NCI-H510A (cell line): ENCODE data around the gene CCBE1.
"Not testable (repeated sequence)": the region's sequence is repeated elsewhere in the genome, so short reads cannot be mapped to it uniquely, and the experiment has no call there.

Experiments
- DNase-seq: peaks from one replicate; lab custom pipeline; 2025; lab: John Stamatoyannopoulos, UW

The CCBE1 gene

DNA sequence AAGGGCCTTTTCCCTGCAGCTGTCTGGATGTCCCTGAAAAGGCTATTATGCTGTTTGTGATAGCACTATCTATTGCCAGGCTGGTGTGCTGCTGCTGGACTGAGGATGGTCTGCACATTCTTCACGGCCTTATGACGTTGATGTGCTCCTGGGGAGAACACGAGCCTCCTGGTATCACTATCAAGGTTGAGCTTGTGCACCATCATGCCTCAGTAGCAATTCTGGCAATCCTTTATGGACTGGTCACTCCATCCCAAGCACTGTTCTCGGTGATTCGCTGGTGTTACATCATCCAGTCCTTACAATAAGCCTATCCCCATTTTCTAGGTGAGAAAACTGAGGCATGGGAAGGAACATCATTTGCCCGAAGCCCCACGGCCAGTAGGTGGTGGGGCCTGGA is 18.2 kb upstream of the CCBE1 start:
- no peak for DNase-seq

- not testable (repeated sequence) for DNase-seq
Observed at GRCh38 chr18:59714096-59714495, 16.9 kb upstream of the CCBE1 start.

- DNase-seq: no peak
Observed at GRCh38 chr18:59712311-59712710, 15.1 kb upstream of the CCBE1 start.

GRCh38 chr18:59708988-59709387 is 11.8 kb upstream of the CCBE1 start:
- DNase-seq: no peak

- peak; percentile 19 for DNase-seq
Observed at GRCh38 chr18:59707306-59707705, 10.1 kb upstream of the CCBE1 start.

DNA sequence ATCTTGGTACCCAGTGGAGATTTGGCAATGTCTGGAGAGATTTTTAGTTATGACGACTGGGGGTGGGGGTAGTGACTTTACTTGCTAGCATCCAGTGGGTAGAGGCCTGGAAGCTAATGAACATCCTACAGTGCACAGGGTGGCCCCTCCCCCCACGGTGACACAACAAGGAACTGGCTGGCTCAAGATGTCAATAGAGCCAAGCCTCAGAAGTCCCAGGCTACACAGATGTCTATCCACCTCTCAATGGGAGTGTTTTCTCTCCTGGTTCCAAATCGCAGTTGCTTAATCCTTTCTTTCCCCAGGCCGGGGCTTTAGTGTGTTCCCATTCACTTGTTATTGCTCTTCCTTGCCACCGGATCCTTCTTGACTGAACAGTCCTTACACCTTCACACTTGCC is 9.3 kb upstream of the CCBE1 start:
- no peak for DNase-seq

GRCh38 chr18:59705145-59705544 is 7.9 kb upstream of the CCBE1 start:
- no peak for DNase-seq

GRCh38 chr18:59704146-59704545 is 6.9 kb upstream of the CCBE1 start:
- DNase-seq: no peak

DNA sequence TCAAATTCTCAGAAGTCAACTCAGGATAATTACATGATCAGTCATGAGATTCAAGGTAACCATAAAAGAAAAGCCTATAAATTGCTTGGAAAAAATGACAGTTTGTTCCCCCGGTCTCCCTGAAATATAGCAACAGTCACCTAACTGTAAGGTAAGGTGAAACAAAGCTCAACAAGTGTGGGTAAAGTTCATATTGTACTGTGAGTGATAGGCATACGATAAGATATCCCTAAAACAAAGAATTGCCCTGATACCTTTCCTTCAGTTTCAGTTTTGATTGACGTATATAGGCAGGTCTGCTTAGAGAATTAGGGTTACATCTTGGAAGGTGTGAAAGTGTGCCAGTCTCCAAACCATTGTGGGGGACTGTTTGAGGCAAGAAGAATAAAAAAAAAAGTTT is 4.0 kb upstream of the CCBE1 start:
- no peak for DNase-seq

DNA sequence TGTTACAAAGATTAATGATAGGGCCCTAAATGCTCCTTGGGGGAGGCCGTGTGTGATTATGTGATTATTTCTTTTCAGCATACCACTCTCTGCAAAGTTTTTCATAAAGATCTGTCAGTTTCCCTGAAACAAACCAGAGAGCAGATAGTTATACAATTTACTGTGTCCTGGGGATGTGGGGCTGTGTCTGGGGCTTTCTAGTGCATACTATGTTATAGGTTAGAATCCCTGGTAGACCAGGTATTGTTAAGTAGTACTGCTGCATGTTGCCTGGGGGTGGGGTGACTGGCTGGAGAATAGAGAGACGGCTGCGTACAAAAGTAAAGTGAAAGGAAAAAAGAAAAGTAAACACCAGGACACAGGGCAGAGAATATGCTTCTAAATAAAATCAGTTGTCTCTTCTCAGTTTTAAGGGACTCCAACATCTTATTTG is 3.3 kb upstream of the CCBE1 start:
- no peak for DNase-seq

DNA sequence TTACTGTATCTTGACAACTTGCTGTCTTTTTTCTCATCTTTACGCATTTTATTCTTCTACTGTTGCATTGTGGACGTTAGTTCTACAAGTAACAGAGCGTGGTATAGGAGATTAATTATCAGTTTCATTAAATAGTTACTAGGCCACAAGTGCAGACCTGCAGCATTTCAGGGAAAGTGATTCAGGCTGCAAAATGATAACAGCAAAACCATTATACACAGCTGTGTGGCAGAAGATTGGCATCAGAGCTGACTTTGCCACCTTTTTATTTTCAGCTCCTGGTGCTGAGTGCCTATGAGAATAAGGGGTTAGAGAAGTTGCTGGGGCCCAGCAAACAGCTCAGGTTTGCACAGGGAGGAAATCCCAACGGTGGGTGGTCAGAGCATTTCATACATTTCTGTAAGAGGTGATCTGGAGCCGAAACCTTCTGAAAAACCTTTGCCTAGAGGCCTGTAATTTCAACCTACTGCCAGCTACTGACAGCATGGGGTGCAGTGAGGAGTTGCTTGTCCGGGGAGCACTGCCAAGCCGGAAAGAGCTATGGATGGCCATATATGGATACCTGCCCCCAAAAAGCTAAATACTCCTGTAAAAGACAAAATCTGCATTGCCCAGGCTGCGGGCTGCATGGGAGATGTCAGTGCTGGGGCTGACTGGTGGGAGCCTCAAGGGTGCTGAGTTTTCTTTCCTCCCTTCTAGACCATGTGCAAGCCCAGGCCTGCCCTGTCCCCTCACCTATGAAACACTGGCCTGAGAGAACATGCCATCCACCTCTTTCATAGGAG is 2.7 kb upstream of the CCBE1 start:
- no peak for DNase-seq

DNA sequence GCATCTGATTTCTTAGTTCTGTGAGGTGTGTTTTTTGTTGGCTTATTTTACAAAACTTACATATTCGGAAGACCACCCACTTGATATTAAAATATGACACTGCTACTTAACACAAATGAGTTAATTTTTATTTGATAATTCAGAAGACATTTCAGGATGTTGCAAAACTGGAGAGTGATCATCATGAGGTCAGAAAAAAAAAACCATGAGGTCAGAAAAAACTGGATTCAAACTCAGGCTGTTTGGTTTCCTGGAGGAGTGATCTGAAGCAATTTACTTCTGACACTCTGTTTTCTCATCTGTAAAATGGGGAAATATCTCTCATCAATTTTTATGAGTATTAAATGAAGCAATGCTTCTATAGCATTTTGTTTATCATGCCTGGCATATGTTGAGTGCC is 1.8 kb upstream of the CCBE1 start:
- DNase-seq: no peak

- no peak for DNase-seq
Observed at GRCh38 chr18:59696311-59697235, 650 bp downstream of the CCBE1 start.

- DNase-seq: no peak
Observed at GRCh38 chr18:59695551-59695950, 1.7 kb downstream of the CCBE1 start.

- no peak for DNase-seq
Observed at GRCh38 chr18:59694824-59695223, 2.4 kb downstream of the CCBE1 start.

- DNase-seq: no peak
Observed at GRCh38 chr18:59691996-59692395, 5.2 kb downstream of the CCBE1 start.

- peak; percentile 58 for DNase-seq
Observed at GRCh38 chr18:59690996-59691395, 6.2 kb downstream of the CCBE1 start.

- no peak for DNase-seq
Observed at GRCh38 chr18:59690186-59690982, 6.8 kb downstream of the CCBE1 start.

DNA sequence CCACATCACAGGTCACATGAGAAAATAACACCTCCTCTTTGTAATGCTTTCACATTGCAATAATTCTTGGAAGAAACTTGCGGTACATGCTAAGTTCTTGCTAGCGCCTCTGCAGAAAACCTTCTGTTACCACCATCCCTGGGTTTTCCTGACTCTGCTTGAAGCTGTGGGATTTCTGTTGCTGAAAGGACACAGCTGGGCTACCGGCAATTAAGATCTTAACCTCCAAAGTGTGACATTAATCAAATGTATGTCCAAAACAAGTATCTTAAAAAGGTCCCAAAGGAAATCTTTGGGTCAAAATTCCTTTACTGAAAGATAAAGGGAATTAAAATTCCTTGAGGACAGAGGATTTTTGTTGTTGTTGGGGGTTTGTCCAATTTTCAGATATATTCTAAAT is 7.5 kb downstream of the CCBE1 start:
- no peak for DNase-seq

DNA sequence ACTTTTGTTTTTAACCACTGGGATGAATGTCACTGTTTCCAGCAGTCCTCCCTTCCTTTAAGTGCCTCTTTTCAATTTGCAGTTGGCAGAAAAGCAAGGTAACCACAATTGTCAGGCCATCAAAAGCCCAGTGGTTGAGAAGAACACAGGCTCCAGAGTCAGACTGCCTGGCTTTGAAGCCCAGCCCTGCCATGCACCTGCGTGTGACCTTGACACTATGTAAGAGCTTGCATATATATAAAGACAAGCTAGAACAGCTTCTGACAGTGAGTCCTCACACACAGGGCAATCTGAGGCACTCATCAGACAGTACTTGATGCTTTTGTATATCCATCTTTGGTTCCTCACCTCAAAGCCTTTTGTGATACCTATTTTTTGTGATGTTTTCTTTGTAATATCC is 11.0 kb downstream of the CCBE1 start:
- DNase-seq: no peak

DNA sequence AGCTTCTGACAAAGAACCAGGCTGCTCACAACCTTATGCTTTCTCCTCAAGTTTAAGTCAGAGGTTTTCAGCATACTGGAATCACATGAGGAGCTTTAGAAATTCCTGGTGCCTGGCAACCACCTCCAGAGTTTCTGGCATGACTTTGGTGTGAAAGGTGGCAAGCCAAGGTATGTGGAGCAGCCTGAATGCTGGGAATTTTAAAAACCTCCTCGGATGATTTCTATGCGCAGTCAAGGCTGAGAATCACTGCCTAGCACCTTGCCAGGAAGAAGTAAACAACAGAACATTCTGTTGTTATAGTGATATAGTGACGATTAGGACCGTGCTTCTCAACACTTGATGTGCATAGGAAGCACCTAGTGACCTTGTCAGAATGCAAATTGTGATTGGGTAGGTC is 11.7 kb downstream of the CCBE1 start:
- no peak for DNase-seq

GRCh38 chr18:59684777-59685176 is 12.4 kb downstream of the CCBE1 start:
- no peak for DNase-seq
